Tibial nerve (tissue), 4 donors: Measurements from ENCODE around the gene ABR. TPM values are rescaled to one million over a fixed set of nuclear protein-coding genes. Genes with fewer than 3 reads are reported as not detected.
"Not testable (repeated sequence)": the region's sequence is repeated elsewhere in the genome, so short reads cannot be mapped to it uniquely, and the experiment has no call there.

ENCODE experiments used
- DNase-seq, 2 donors: peaks; one replicate each; pipeline ENCODE4 v3.0.0-alpha.2; 2019; ENCODE audit warnings: low spot score in 2 of 2
- H3K27ac ChIP-seq, 4 donors: fragments of 200-600 bp; sonication (generic) in 3 of 4; one replicate each; pipeline ENCODE4 v1.5.1; 2017 to 2019; ENCODE audit warnings: mild to moderate bottlenecking in 1 of 4
- H3K27me3 ChIP-seq, 2 donors: fragments of 200-600 bp; sonication (generic) in 1 of 2; one replicate each; pipeline versions ENCODE4 v1.5.1 to v1.6.0; 2017 to 2019
- H3K36me3 ChIP-seq, 3 donors: fragments of 200-600 bp; sonication (generic); one replicate each; pipeline ENCODE4 v1.5.1; 2018 to 2019
- H3K4me1 ChIP-seq, 4 donors: fragments of 200-600 bp; sonication (generic) in 3 of 4; one replicate each; pipeline ENCODE4 v1.5.1; 2017 to 2019
- H3K4me3 ChIP-seq, 4 donors: fragments of 200-600 bp; sonication (generic) in 3 of 4; one replicate each; pipeline ENCODE4 v1.5.1; 2017 to 2019; ENCODE audit warnings: mild to moderate bottlenecking in 1 of 4, moderate library complexity in 1 of 4
- H3K9me3 ChIP-seq, 4 donors: fragments of 200-600 bp; sonication (generic) in 3 of 4; one replicate each; pipeline ENCODE4 v1.5.1; 2017 to 2019
- CTCF ChIP-seq, 5 experiments: fragments of 200-600 bp in 3 of 5; fragments of 450-650 bp in 2 of 5; sonication (generic) in 3 of 5; IDR thresholded peaks; one replicate each; pipeline ENCODE4 v1.5.1; 2016 to 2019; ENCODE audit warnings: antibody characterized with exemption in 5 of 5, mild to moderate bottlenecking in 3 of 5, moderate library complexity in 2 of 5
- EP300 ChIP-seq, 2 donors: sonication (generic); formaldehyde crosslinking; IDR thresholded peaks; one replicate each; pipeline ENCODE4 v1.6.1; 2017; ENCODE audit warnings: antibody characterized with exemption in 2 of 2, mild to moderate bottlenecking in 1 of 2
- POLR2A ChIP-seq, 2 donors: fragments of 450-650 bp; IDR thresholded peaks; one replicate each; pipeline ENCODE4 v1.6.1; 2017; ENCODE audit warnings: antibody characterized with exemption in 2 of 2, mild to moderate bottlenecking in 2 of 2, moderate library complexity in 2 of 2
- WGBS, 2 donors: methylation state at CpG; one replicate each; pipeline ENCODE4 v1.1.5; 2018; 5-methylcytosine and 5-hydroxymethylcytosine counted together
- total RNA-seq, 4 donors: library from RNA; depleted of rRNA; stranded (reverse); fragments of >200 nt; gene quantifications; one replicate each; pipeline ENCODE4 v1.1.0, GENCODE V29; 2016

The ABR gene
- total RNA-seq, 4 donors from 2014 or later, result 88.8 to 193 (median 133) TPM

GRCh38 chr17:1100382-1100781 lies 79.4 kb downstream of the ABR start:
- H3K36me3 ChIP-seq, result peaks cover 0 to 37% (median 0%) of the 10 kb centered on the region in 3 donors
- no peak overlapping the region for H3K27ac ChIP-seq
- WGBS, 2 donors, result 76 to 88% methylated on average over 6 to 11 of the region's 11 CpGs
- TF ChIP-seq POLR2A (IDR thresholded peaks at IDR 0.05), result no peak
- no peak for TF ChIP-seq CTCF (IDR thresholded peaks at IDR 0.05)
- TF ChIP-seq EP300 (IDR thresholded peaks at IDR 0.05), result no peak
- peaks cover 0 to 13% (median 0%) of the 10 kb centered on the region in 4 donors for H3K4me1 ChIP-seq
- no peaks in the 10 kb centered on the region for H3K9me3 ChIP-seq
- no peak overlapping the region for H3K4me3 ChIP-seq
- no peaks in the 10 kb centered on the region for H3K27me3 ChIP-seq
- DNase-seq, result no peak

GRCh38 chr17:1099242-1099641 lies 80.5 kb downstream of the ABR start:
- 91 to 93% methylated on average over 9 of the region's 9 CpGs for WGBS, 2 donors

GRCh38 chr17:1097972-1098744 lies 81.6 kb downstream of the ABR start:
- WGBS, 2 donors, result 83 to 91% methylated on average over 19 of the region's 19 CpGs
- peaks cover 0 to 47% (median 0%) of the 10 kb centered on the region in 3 donors for H3K36me3 ChIP-seq

More at GRCh38 chr17:1099242-1099641, 80.5 kb downstream of the ABR start:
- no peaks in the 10 kb centered on the region for H3K27me3 ChIP-seq
- TF ChIP-seq POLR2A (IDR thresholded peaks at IDR 0.05) (no peak), CTCF (IDR thresholded peaks at IDR 0.05) (no peak), EP300 (IDR thresholded peaks at IDR 0.05) (no peak)
- H3K36me3 ChIP-seq, result peaks cover 0 to 49% (median 0%) of the 10 kb centered on the region in 3 donors
- H3K4me1 ChIP-seq, result peaks cover 0 to 13% (median 0%) of the 10 kb centered on the region in 4 donors
- H3K27ac ChIP-seq, result no peak overlapping the region
- no peak overlapping the region for H3K4me3 ChIP-seq
- no peaks in the 10 kb centered on the region for H3K9me3 ChIP-seq
- DNase-seq, result no peak

GRCh38 chr17:1096215-1096614 lies 83.6 kb downstream of the ABR start:
- Histone ChIP-seq H3K4me3 (no peak overlapping the region), H3K27ac (peak overlapping the region in 2 of 4 donors; percentile 50 to 59), H3K9me3 (no peaks in the 10 kb centered on the region), H3K27me3 (no peaks in the 10 kb centered on the region), H3K4me1 (peaks cover 0 to 13% (median 0%) of the 10 kb centered on the region in 4 donors), H3K36me3 (peaks cover 0 to 54% (median 0%) of the 10 kb centered on the region in 3 donors)
- no peak for DNase-seq
- WGBS, 2 donors, result 58 to 63% methylated on average over 9 of the region's 9 CpGs
- no peak for TF ChIP-seq POLR2A (IDR thresholded peaks at IDR 0.05)
- no peak for TF ChIP-seq CTCF (IDR thresholded peaks at IDR 0.05)
- no peak for TF ChIP-seq EP300 (IDR thresholded peaks at IDR 0.05)

More at GRCh38 chr17:1097972-1098744, 81.6 kb downstream of the ABR start:
- not testable (repeated sequence) for H3K27ac ChIP-seq, H3K4me3 ChIP-seq, H3K9me3 ChIP-seq, H3K27me3 ChIP-seq
- TF ChIP-seq EP300 (IDR thresholded peaks at IDR 0.05), result peak in 1 of 2 donors; percentile 66
- H3K4me1 ChIP-seq, result peaks cover 0 to 13% (median 0%) of the 10 kb centered on the region in 4 donors
- peak in 1 of 2 donors; percentile 58 for DNase-seq

DNA sequence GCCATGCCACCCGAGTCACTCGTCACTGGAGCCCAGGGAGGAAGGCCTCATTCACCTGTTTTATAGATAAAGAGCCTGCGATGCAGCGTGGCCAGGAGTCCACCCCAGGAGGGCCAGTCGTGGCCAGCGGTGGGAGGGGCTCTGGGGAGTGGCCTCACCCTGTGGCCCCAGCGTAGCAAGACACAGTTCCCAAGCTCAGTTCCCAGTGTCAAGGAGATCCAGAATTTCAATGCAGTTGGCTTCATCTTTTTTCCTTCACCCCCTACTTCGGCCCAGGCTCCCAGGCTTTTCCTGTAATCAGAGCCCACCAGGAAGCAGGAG lies 84.0 kb downstream of the ABR start:
- Histone ChIP-seq H3K27ac (peak overlapping the region in 2 of 4 donors; percentile 50 to 59), H3K27me3 (no peaks in the 10 kb centered on the region), H3K9me3 (no peaks in the 10 kb centered on the region), H3K4me1 (peaks cover 0 to 13% (median 0%) of the 10 kb centered on the region in 4 donors), H3K36me3 (peaks cover 0 to 58% (median 0%) of the 10 kb centered on the region in 3 donors), H3K4me3 (no peak overlapping the region)
- no peak for TF ChIP-seq EP300 (IDR thresholded peaks at IDR 0.05)
- no peak for TF ChIP-seq POLR2A (IDR thresholded peaks at IDR 0.05)
- no peak for TF ChIP-seq CTCF (IDR thresholded peaks at IDR 0.05)
- DNase-seq, result no peak
- 69 to 77% methylated on average over 8 of the region's 8 CpGs for WGBS, 2 donors
